NCI-H146 treated with DMSO at 0.1 percent for 48 hours (cell line): ENCODE measurements around the gene ALDH1L1.

ENCODE experiments used
- DNase-seq: peaks from one replicate; lab custom pipeline; 2025; ENCODE audit not compliant: unreplicated experiment; lab: John Stamatoyannopoulos, UW

ALDH1L1 gene

GRCh38 chr3:126180477-126181397 lies at the start of gene ALDH1L1:
Gene ALDH1L1, minus strand, starts transcription at chr3:126180586. Its CDS starts 19,607 bp downstream, at chr3:126160979.
- DNase-seq: peak; percentile 76

GRCh38 chr3:126226374-126226773 lies 46.0 kb upstream of the ALDH1L1 start:
- no peak for DNase-seq

- no peak for DNase-seq
These were observed 36.0 kb upstream of the ALDH1L1 start for GRCh38 chr3:126216416-126216815.

GRCh38 chr3:126213379-126214028 lies 33.1 kb upstream of the ALDH1L1 start:
- no peak for DNase-seq

- DNase-seq: no peak
These were observed 32.4 kb upstream of the ALDH1L1 start for GRCh38 chr3:126212620-126213378.

- DNase-seq: no peak
These were observed 31.8 kb upstream of the ALDH1L1 start for GRCh38 chr3:126212250-126212619.

- no peak for DNase-seq
These were observed 31.2 kb upstream of the ALDH1L1 start for GRCh38 chr3:126211569-126211968.

- DNase-seq: no peak
These were observed 30.2 kb upstream of the ALDH1L1 start for GRCh38 chr3:126210606-126211005.

GRCh38 chr3:126209741-126210140 lies 29.4 kb upstream of the ALDH1L1 start:
- no peak for DNase-seq

- DNase-seq: no peak
These were observed 28.3 kb upstream of the ALDH1L1 start for GRCh38 chr3:126208606-126209256.

- no peak for DNase-seq
These were observed 27.8 kb upstream of the ALDH1L1 start for GRCh38 chr3:126208182-126208581.

- no peak for DNase-seq
These were observed 26.8 kb upstream of the ALDH1L1 start for GRCh38 chr3:126207166-126207565.

GRCh38 chr3:126205717-126206655 lies 25.6 kb upstream of the ALDH1L1 start:
- no peak for DNase-seq

GRCh38 chr3:126202680-126203079 lies 22.3 kb upstream of the ALDH1L1 start:
- no peak for DNase-seq

- DNase-seq: no peak
These were observed 21.9 kb upstream of the ALDH1L1 start for GRCh38 chr3:126202276-126202675.

- no peak for DNase-seq
These were observed 20.8 kb upstream of the ALDH1L1 start for GRCh38 chr3:126201168-126201567.

- DNase-seq: no peak
These were observed 20.1 kb upstream of the ALDH1L1 start for GRCh38 chr3:126200534-126200933.

GRCh38 chr3:126199256-126199655 lies 18.9 kb upstream of the ALDH1L1 start:
- no peak for DNase-seq

GRCh38 chr3:126197854-126198584 lies 17.6 kb upstream of the ALDH1L1 start:
- peak; percentile 37 for DNase-seq
